ENCODE data around the gene KCNK1.

DNA sequence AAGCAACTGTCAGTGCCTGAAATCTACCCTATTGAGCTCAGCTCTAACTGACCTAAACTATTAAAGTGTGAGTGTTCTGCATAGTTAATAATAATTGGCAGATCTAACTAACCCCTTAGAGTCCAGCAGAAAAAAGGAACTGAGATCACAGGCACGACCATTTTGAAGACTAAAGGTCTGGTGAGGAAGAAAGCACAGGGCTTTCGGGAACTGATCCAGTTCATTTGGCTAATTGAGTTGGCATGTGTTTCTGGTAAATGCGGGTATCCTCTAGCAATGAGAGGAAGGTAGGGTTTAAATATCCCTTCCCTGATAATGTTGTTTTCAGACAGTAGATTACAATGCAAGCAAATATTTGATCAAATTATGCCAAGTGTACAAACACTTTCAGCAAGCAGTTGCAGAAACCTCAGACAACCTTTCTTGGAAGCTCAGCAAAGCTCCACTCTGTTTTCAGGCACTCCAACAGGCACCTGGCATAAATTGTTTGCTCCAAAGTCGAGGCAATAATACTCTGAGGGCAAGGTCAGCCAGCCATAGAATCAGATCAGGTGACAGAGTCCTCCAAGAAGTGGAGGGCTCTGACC lies 100.8 kb downstream of the KCNK1 start:
- TF ChIP-seq POLR2A (IDR thresholded peaks at IDR 0.05), result no peak
- TF ChIP-seq, protein P1, sequence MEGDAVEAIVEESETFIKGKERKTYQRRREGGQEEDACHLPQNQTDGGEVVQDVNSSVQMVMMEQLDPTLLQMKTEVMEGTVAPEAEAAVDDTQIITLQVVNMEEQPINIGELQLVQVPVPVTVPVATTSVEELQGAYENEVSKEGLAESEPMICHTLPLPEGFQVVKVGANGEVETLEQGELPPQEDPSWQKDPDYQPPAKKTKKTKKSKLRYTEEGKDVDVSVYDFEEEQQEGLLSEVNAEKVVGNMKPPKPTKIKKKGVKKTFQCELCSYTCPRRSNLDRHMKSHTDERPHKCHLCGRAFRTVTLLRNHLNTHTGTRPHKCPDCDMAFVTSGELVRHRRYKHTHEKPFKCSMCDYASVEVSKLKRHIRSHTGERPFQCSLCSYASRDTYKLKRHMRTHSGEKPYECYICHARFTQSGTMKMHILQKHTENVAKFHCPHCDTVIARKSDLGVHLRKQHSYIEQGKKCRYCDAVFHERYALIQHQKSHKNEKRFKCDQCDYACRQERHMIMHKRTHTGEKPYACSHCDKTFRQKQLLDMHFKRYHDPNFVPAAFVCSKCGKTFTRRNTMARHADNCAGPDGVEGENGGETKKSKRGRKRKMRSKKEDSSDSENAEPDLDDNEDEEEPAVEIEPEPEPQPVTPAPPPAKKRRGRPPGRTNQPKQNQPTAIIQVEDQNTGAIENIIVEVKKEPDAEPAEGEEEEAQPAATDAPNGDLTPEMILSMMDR (IDR thresholded peaks at IDR 0.05), result no peak
